ENCODE results near the gene HAAO. TPM values are rescaled to one million over a fixed set of nuclear protein-coding genes. Genes with fewer than 3 reads are reported as not detected.
A peak's percentile ranks its signal among the peaks of the same experiment; 100 is the strongest.

The HAAO gene
- total and polyA plus RNA-seq, 2 of the 13 experiments (the other 11 are each of a cell fraction or from before 2014, with no cell fraction given): 36.1 to 42.7 TPM

DNA sequence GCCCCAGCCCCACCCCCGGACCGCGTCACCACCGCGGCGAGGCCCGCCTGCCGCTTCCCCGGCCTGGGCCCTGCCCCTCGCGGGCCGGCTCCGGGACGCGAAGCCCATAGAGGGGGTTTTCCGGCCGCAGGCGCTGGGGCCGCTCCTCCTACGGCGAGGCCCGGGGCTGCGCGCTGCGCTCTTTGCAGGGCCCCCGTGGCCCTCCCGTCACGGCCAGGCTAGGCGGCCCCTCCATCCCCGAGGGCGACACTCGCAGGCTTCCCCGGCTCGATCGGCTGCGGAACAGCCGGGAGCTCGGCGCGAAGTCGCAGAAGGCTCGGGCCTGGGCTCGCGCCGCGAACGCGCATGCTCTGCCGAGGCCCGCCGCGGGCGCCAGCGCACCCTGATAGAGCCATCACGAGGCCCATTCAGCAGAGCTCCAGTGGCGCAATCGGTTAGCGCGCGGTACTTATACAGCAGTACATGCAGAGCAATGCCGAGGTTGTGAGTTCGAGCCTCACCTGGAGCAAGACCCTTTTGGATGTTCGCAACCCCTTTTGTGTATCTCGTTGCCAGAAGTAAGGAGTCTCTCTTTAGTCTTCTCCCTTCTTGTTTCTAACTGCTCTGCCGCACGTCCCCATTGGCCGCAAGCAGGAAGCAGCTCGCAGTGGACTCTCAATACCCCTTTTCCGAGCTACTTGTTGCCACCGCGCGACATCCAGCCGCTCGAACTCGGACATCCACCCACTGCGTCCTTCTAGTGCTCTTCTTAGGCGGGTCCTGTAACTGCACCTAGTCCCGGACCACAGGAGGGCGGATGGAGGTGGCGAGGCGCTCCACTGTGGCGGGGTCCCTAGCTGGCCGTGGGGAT, 18.0 kb upstream of the HAAO start (continued):
- TF ChIP-seq, protein P1, sequence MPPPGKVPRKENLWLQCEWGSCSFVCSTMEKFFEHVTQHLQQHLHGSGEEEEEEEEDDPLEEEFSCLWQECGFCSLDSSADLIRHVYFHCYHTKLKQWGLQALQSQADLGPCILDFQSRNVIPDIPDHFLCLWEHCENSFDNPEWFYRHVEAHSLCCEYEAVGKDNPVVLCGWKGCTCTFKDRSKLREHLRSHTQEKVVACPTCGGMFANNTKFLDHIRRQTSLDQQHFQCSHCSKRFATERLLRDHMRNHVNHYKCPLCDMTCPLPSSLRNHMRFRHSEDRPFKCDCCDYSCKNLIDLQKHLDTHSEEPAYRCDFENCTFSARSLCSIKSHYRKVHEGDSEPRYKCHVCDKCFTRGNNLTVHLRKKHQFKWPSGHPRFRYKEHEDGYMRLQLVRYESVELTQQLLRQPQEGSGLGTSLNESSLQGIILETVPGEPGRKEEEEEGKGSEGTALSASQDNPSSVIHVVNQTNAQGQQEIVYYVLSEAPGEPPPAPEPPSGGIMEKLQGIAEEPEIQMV (CRISPR knock-in tag; IDR thresholded peaks at IDR 0.05; ENCODE audit: low read depth): peak; percentile 96
- TF ChIP-seq ZNF816 (CRISPR knock-in tag; IDR thresholded peaks at IDR 0.05; ENCODE audit: borderline replicate concordance): peak; percentile 68; the same call in 1 of the 2 replicates
- TF ChIP-seq, protein P2, sequence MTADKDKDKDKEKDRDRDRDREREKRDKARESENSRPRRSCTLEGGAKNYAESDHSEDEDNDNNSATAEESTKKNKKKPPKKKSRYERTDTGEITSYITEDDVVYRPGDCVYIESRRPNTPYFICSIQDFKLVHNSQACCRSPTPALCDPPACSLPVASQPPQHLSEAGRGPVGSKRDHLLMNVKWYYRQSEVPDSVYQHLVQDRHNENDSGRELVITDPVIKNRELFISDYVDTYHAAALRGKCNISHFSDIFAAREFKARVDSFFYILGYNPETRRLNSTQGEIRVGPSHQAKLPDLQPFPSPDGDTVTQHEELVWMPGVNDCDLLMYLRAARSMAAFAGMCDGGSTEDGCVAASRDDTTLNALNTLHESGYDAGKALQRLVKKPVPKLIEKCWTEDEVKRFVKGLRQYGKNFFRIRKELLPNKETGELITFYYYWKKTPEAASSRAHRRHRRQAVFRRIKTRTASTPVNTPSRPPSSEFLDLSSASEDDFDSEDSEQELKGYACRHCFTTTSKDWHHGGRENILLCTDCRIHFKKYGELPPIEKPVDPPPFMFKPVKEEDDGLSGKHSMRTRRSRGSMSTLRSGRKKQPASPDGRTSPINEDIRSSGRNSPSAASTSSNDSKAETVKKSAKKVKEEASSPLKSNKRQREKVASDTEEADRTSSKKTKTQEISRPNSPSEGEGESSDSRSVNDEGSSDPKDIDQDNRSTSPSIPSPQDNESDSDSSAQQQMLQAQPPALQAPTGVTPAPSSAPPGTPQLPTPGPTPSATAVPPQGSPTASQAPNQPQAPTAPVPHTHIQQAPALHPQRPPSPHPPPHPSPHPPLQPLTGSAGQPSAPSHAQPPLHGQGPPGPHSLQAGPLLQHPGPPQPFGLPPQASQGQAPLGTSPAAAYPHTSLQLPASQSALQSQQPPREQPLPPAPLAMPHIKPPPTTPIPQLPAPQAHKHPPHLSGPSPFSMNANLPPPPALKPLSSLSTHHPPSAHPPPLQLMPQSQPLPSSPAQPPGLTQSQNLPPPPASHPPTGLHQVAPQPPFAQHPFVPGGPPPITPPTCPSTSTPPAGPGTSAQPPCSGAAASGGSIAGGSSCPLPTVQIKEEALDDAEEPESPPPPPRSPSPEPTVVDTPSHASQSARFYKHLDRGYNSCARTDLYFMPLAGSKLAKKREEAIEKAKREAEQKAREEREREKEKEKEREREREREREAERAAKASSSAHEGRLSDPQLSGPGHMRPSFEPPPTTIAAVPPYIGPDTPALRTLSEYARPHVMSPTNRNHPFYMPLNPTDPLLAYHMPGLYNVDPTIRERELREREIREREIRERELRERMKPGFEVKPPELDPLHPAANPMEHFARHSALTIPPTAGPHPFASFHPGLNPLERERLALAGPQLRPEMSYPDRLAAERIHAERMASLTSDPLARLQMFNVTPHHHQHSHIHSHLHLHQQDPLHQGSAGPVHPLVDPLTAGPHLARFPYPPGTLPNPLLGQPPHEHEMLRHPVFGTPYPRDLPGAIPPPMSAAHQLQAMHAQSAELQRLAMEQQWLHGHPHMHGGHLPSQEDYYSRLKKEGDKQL (CRISPR knock-in tag; IDR thresholded peaks at IDR 0.05; ENCODE audit: low read depth): no peak; the same call in 1 of the 2 replicates
- 0 out of 2 replicates have a peak, but pooled peaks have one; percentile 15 for TF ChIP-seq HNRNPL (IDR thresholded peaks at IDR 0.05; ENCODE audit: low read depth, low read length)
- peak; percentile 41; the same call in 1 of the 2 replicates for TF ChIP-seq ELF1 (CRISPR knock-in tag; IDR thresholded peaks at IDR 0.05)
- peak; percentile 84 for TF ChIP-seq ZNF777 (CRISPR knock-in tag; IDR thresholded peaks at IDR 0.05)
- TF ChIP-seq ZNF616 (CRISPR knock-in tag; IDR thresholded peaks at IDR 0.05; ENCODE audit: low read depth): no peak
- TF ChIP-seq GFI1 (CRISPR knock-in tag; IDR thresholded peaks at IDR 0.05; ENCODE audit: borderline replicate concordance): peak; percentile 83
- TF ChIP-seq, protein P3, sequence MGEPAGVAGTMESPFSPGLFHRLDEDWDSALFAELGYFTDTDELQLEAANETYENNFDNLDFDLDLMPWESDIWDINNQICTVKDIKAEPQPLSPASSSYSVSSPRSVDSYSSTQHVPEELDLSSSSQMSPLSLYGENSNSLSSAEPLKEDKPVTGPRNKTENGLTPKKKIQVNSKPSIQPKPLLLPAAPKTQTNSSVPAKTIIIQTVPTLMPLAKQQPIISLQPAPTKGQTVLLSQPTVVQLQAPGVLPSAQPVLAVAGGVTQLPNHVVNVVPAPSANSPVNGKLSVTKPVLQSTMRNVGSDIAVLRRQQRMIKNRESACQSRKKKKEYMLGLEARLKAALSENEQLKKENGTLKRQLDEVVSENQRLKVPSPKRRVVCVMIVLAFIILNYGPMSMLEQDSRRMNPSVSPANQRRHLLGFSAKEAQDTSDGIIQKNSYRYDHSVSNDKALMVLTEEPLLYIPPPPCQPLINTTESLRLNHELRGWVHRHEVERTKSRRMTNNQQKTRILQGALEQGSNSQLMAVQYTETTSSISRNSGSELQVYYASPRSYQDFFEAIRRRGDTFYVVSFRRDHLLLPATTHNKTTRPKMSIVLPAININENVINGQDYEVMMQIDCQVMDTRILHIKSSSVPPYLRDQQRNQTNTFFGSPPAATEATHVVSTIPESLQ (CRISPR knock-in tag; conservative IDR thresholded peaks at IDR 0.05): peak; percentile 80; the same call in 1 of the 2 replicates
- TF ChIP-seq, protein P4, sequence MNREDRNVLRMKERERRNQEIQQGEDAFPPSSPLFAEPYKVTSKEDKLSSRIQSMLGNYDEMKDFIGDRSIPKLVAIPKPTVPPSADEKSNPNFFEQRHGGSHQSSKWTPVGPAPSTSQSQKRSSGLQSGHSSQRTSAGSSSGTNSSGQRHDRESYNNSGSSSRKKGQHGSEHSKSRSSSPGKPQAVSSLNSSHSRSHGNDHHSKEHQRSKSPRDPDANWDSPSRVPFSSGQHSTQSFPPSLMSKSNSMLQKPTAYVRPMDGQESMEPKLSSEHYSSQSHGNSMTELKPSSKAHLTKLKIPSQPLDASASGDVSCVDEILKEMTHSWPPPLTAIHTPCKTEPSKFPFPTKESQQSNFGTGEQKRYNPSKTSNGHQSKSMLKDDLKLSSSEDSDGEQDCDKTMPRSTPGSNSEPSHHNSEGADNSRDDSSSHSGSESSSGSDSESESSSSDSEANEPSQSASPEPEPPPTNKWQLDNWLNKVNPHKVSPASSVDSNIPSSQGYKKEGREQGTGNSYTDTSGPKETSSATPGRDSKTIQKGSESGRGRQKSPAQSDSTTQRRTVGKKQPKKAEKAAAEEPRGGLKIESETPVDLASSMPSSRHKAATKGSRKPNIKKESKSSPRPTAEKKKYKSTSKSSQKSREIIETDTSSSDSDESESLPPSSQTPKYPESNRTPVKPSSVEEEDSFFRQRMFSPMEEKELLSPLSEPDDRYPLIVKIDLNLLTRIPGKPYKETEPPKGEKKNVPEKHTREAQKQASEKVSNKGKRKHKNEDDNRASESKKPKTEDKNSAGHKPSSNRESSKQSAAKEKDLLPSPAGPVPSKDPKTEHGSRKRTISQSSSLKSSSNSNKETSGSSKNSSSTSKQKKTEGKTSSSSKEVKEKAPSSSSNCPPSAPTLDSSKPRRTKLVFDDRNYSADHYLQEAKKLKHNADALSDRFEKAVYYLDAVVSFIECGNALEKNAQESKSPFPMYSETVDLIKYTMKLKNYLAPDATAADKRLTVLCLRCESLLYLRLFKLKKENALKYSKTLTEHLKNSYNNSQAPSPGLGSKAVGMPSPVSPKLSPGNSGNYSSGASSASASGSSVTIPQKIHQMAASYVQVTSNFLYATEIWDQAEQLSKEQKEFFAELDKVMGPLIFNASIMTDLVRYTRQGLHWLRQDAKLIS (CRISPR knock-in tag; IDR thresholded peaks at IDR 0.05): 0 out of 2 replicates have a peak, but pooled peaks have one; percentile 41
